Measurements from ENCODE around the gene CBX5.

CBX5 gene

DNA sequence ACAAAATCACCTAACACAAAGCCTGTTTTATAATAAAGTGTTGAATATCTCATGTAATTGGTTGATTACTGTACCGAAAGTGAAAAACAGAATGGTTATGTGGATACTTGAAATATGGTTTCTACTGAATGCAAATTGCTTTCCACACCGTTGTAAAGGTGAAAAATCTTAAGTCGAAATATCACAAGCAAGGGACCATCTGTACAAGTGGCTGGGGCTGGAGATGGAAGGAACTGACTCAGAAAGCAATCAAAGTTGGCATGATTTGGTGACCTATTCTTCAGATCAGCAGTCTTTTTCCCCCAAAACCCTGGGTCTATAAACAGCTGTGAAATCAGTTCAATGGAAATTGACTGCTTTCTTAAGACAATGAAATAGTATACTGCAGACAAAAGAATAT lies 3.6 kb downstream of the CBX5 start:
- in situ Hi-C loops (cut with HindIII; ENCODE audit: low pct_unique_long_range_greater_than_20kb, low sequenced_read_pairs) = no loop called here
- no peak for DNase-seq (ENCODE audit: low read depth in 1 of 2, low spot score in 1 of 2)
- TF ChIP-seq JUND (IDR thresholded peaks at IDR 0.05; ENCODE audit: low read depth) = no peak

GRCh38 chr12:54273981-54274380 lies 5.9 kb downstream of the CBX5 start:
- in situ Hi-C loops (cut with HindIII; ENCODE audit: low pct_unique_long_range_greater_than_20kb, low sequenced_read_pairs) = no loop called here
- no peak for TF ChIP-seq JUND (IDR thresholded peaks at IDR 0.05; ENCODE audit: low read depth)

DNA sequence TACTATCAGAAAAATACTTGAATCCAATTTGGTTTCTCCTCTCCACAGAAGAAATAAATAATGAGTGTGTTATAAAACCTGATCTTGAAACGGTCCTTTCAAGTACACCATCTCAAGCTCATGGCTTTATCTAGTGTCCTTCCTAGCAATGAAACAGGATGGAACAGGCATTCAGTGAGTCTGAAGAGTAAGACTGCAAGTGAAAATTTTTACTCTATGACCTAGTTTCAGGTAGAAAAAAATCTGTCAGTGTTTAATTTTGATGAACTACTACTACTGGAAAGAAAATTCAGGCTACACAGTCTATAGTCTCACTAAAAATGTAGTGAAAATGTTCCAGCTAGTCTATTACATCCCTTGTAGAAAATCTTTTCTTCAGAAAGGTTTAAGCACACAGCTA lies 7.7 kb downstream of the CBX5 start:
- DNase-seq (ENCODE audit: low read depth in 1 of 2, low spot score in 1 of 2) = no peak
- in situ Hi-C loops (cut with HindIII; ENCODE audit: low pct_unique_long_range_greater_than_20kb, low sequenced_read_pairs) = no loop called here
- TF ChIP-seq JUND (IDR thresholded peaks at IDR 0.05; ENCODE audit: low read depth) = no peak

More at GRCh38 chr12:54273981-54274380, 5.9 kb downstream of the CBX5 start:
- no peak for DNase-seq (ENCODE audit: low read depth in 1 of 2, low spot score in 1 of 2)

DNA sequence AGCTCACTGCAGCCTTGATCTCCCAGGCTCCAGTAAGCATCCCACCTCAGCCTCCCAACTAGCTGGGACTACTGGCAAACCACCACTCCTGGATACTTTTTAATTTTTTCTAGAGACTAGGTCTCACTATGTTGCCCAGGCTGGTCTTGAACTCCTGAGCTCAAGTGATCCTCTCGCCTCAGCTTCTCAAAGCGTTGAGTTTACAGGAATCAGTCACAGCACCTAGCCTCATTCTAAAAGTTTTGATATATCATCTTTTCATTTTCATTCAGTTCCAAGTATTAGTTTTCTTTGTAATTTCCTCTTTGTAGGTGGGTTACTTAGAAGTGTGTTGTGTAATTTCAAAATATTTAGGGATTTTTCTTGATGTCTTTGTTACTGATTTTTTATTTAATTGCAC lies 9.6 kb downstream of the CBX5 start:
- TF ChIP-seq JUND (IDR thresholded peaks at IDR 0.05; ENCODE audit: low read depth) = no peak
- in situ Hi-C loops (cut with HindIII; ENCODE audit: low pct_unique_long_range_greater_than_20kb, low sequenced_read_pairs) = no loop called here

GRCh38 chr12:54266852-54267251 lies 13.1 kb downstream of the CBX5 start:
- no peak for DNase-seq (ENCODE audit: low read depth in 1 of 2, low spot score in 1 of 2)
- no peak for TF ChIP-seq JUND (IDR thresholded peaks at IDR 0.05; ENCODE audit: low read depth)
- in situ Hi-C loops (cut with HindIII; ENCODE audit: low pct_unique_long_range_greater_than_20kb, low sequenced_read_pairs) = no loop called here

More for the DNA sequence above, 9.6 kb downstream of the CBX5 start:
- DNase-seq (ENCODE audit: low read depth in 1 of 2, low spot score in 1 of 2) = no peak

DNA sequence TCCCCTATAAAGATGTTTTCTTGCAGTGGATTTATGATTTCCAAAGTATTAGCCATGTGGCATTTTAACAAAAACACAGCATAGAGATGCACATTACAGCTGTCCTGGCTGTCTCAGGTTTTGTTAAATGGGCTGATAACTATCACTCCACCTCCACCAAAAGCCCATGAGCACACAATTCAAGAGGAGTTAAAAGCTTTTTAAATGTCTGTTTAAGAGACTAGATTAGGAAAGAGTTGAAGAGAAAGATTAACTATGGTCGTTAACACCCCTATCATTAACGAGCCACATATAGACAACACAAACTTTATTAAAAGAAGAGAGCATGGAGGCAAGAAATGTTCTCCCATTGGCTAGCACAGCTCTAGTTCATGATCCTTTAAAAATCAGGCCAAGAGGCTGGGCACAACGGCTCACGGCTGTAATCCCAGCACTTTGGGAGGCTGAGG lies 14.5 kb downstream of the CBX5 start:
- no peak for TF ChIP-seq JUND (IDR thresholded peaks at IDR 0.05; ENCODE audit: low read depth)

DNA sequence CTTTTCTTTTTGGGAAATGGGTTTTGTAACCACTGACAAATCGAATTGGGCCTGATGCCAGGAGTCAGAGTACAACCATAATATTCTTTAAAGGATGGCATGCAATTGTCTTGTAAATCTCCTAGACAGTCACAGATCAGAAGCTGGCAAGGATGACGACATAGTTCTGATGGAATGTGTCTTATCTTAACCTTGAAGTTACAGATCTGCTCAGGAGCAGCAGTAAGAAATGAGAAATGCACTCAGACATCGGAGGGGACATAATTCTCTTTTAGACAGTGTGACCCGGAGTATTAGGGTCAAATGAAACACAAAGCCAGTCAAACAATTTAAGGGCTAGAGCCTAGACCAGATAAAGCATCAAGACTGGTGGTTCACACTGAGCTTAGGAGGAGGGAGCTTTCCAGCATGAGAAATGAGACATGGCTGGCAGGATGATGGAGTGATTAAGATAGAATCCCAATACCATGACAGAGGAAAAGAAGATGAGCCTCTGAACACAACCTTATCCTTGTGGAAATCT lies 17.5 kb downstream of the CBX5 start:
- in situ Hi-C loops (cut with HindIII; ENCODE audit: low pct_unique_long_range_greater_than_20kb, low sequenced_read_pairs) = no loop called here
- no peak for TF ChIP-seq JUND (IDR thresholded peaks at IDR 0.05; ENCODE audit: low read depth)
- DNase-seq (ENCODE audit: low read depth in 1 of 2, low spot score in 1 of 2) = no peak

More for the DNA sequence above, 14.5 kb downstream of the CBX5 start:
- no peak for DNase-seq (ENCODE audit: low read depth in 1 of 2, low spot score in 1 of 2)
- in situ Hi-C loops (cut with HindIII; ENCODE audit: low pct_unique_long_range_greater_than_20kb, low sequenced_read_pairs) = no loop called here

- in situ Hi-C loops (cut with HindIII; ENCODE audit: low pct_unique_long_range_greater_than_20kb, low sequenced_read_pairs) = no loop called here
- no peak for DNase-seq (ENCODE audit: low read depth in 1 of 2, low spot score in 1 of 2)
- TF ChIP-seq JUND (IDR thresholded peaks at IDR 0.05; ENCODE audit: low read depth) = no peak
Measured at GRCh38 chr12:54261815-54262402, 18.0 kb downstream of the CBX5 start.

DNA sequence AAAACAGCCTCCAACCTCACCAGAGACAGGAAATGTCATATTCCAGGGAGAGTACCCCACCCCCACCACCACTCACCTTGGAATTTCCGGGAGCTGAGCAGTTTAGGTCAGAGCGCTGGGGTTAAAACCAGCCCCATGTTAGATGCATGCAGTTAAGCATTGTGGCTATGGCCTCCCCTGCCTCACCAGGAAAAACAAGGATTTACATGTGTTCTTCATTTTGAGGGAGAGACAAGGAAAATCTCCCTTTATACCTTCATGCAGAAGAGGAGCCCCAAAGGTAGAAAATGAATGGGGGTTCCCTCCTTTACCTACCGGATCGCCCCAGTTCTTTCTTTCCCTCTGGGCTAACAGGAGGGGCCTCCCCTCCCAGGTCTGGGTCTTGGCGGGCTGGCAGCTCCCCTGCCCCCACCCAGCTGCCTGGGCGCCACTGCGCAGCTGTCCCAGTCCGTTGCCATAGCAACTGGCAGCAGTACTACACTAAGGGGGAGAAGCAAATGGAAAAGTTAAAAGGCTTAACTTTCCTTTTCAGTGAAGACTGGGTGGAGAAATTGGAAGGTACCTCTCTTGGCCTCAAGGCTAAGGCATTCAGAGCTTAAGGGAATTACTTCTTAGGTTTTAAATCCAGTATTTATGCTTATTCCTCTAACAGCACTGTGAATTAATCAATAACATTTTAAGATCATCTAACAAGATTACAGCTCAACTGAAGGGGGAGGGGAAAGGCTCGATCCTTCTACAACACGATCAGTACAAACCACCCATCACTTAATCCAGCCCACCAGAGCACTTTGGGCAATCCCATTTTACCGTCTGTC lies 20.5 kb downstream of the CBX5 start:
- no peak for TF ChIP-seq JUND (IDR thresholded peaks at IDR 0.05; ENCODE audit: low read depth)
- in situ Hi-C loops (cut with HindIII; ENCODE audit: low pct_unique_long_range_greater_than_20kb, low sequenced_read_pairs) = no loop called here
- peak; percentile 45 to 72 for DNase-seq (ENCODE audit: low read depth in 1 of 2, low spot score in 1 of 2)

- no peak for TF ChIP-seq JUND (IDR thresholded peaks at IDR 0.05; ENCODE audit: low read depth)
- in situ Hi-C loops (cut with HindIII; ENCODE audit: low pct_unique_long_range_greater_than_20kb, low sequenced_read_pairs) = no loop called here
- DNase-seq (ENCODE audit: low read depth in 1 of 2, low spot score in 1 of 2) = no peak
Measured at GRCh38 chr12:54258201-54258681, 21.7 kb downstream of the CBX5 start.

DNA sequence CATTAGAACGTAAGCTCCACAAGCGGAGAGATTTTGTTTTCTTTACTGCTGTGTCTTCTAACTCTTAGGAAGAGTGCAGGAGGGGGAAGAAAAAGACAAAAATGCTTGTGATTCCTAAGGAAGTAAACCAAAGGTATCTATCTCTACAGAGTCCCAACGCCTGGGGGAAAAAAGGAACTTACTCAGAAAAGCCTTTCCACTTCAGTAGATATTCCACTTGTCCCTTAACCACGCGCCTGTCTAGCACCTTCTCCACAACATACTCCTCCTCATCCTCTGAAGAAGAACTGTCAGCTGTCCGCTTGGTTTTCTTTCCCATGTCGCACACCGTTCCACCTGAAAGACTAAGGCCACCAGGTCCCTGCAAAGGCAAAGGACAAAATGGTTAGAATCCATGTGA lies 22.6 kb downstream of the CBX5 start:
- in situ Hi-C loops (cut with HindIII; ENCODE audit: low pct_unique_long_range_greater_than_20kb, low sequenced_read_pairs) = no loop called here
- no peak for DNase-seq (ENCODE audit: low read depth in 1 of 2, low spot score in 1 of 2)

DNA sequence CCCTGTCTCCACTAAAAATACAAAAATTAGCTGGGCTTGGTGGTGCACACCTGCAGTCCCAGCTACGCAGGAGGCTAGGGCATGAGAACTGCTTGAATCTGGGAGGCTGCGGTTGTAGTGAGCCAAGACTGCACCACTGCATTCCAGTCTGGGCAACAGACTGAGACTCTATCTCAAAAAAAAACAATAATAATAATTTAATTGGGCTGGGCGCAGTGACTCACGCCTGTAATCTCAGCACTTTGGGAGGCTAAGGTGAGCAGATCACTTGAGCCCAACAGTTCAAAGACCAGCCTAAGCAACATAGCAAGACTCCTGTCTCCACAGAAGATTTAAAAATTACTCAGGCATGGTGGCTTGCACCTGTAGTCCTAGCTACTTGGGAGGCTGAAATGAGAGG lies 26.7 kb downstream of the CBX5 start:
- TF ChIP-seq JUND (IDR thresholded peaks at IDR 0.05; ENCODE audit: low read depth) = no peak
- DNase-seq (ENCODE audit: low read depth in 1 of 2, low spot score in 1 of 2) = no peak
- in situ Hi-C loops (cut with HindIII; ENCODE audit: low pct_unique_long_range_greater_than_20kb, low sequenced_read_pairs) = no loop called here

More for the DNA sequence above, 22.6 kb downstream of the CBX5 start:
- TF ChIP-seq JUND (IDR thresholded peaks at IDR 0.05; ENCODE audit: low read depth) = no peak

- no peak for TF ChIP-seq JUND (IDR thresholded peaks at IDR 0.05; ENCODE audit: low read depth)
Measured at GRCh38 chr12:54251667-54252284, 28.1 kb downstream of the CBX5 start.

More at GRCh38 chr12:54251667-54252284, 28.1 kb downstream of the CBX5 start:
- in situ Hi-C loops (cut with HindIII; ENCODE audit: low pct_unique_long_range_greater_than_20kb, low sequenced_read_pairs) = no loop called here
- DNase-seq (ENCODE audit: low read depth in 1 of 2, low spot score in 1 of 2) = peak; percentile 50 to 60

All from T47D (cell line).